Adrenal gland (tissue), 5 donors: Measurements from ENCODE around the gene RSRC2.

Source experiments
- POLR2A ChIP-seq, 2 donors: fragments of 450-650 bp; IDR thresholded peaks; one replicate each; pipeline ENCODE4 v1.6.1; 2017; ENCODE audit warnings: antibody characterized with exemption in 2 of 2, mild to moderate bottlenecking in 2 of 2, moderate library complexity in 1 of 2
- TF ChIP-seq, protein P1 (sequence below), 6 experiments: fragments of 450-650 bp in 4 of 6; fragments of 200-600 bp in 2 of 6; sonication (generic) in 1 of 6; IDR thresholded peaks; 1 replicate in 5 of 6; 2 replicates in 1 of 6; pipeline versions ENCODE4 v1.5.1 to v1.8.0; 2016 to 2021; ENCODE audit warnings: antibody characterized with exemption in 6 of 6, mild to moderate bottlenecking in 2 of 6, moderate library complexity in 1 of 6
- donor health status: DM: no; HTN: no; CAD: no.

- TF ChIP-seq, protein P1, sequence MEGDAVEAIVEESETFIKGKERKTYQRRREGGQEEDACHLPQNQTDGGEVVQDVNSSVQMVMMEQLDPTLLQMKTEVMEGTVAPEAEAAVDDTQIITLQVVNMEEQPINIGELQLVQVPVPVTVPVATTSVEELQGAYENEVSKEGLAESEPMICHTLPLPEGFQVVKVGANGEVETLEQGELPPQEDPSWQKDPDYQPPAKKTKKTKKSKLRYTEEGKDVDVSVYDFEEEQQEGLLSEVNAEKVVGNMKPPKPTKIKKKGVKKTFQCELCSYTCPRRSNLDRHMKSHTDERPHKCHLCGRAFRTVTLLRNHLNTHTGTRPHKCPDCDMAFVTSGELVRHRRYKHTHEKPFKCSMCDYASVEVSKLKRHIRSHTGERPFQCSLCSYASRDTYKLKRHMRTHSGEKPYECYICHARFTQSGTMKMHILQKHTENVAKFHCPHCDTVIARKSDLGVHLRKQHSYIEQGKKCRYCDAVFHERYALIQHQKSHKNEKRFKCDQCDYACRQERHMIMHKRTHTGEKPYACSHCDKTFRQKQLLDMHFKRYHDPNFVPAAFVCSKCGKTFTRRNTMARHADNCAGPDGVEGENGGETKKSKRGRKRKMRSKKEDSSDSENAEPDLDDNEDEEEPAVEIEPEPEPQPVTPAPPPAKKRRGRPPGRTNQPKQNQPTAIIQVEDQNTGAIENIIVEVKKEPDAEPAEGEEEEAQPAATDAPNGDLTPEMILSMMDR (IDR thresholded peaks at IDR 0.05): no peak
- TF ChIP-seq POLR2A (IDR thresholded peaks at IDR 0.05): no peak
Observed at GRCh38 chr12:122528992-122529391, 2.3 kb upstream of the RSRC2 start.
